Lung (tissue), 13 donors: ENCODE results near the gene SHC1. TPM values are rescaled to one million over a fixed set of nuclear protein-coding genes. Genes with fewer than 3 reads are reported as not detected.

ENCODE experiments used
- ATAC-seq: fragments of 200-7000 bp; cut with Tn5 transposase; one replicate; pipeline ENCODE4 v1.9.1; 2020; ENCODE audit warnings: moderate number of reproducible peaks; ENCODE audit not compliant: insufficient read depth, low FRiP score
- DNase-seq, 3 donors: peaks; one replicate each; pipeline ENCODE4 v3.0.0-alpha.2; 2013 to 2017
- H3K27ac ChIP-seq, 2 donors: one replicate each; pipeline ENCODE4 v1.5.1; 2013; ENCODE audit warnings: mild to moderate bottlenecking in 2 of 2, moderate library complexity in 2 of 2, control low read depth in 1 of 2, inconsistent platforms in 1 of 2, low read depth in 1 of 2, low read length in 1 of 2
- H3K27me3 ChIP-seq, 3 donors: one replicate each; pipeline ENCODE4 v1.5.1; 2013; ENCODE audit warnings: low read length in 2 of 3; ENCODE audit not compliant: control insufficient read depth in 3 of 3, insufficient read depth in 3 of 3
- H3K36me3 ChIP-seq, 4 donors: one replicate each; pipeline ENCODE4 v1.5.1; 2013; ENCODE audit warnings: low read length in 4 of 4, mild to moderate bottlenecking in 1 of 4, moderate library complexity in 1 of 4; ENCODE audit not compliant: control insufficient read depth in 4 of 4, insufficient read depth in 4 of 4
- H3K4me1 ChIP-seq, 5 donors: one replicate each; pipeline ENCODE4 v1.5.1; 2013; ENCODE audit warnings: low read length in 5 of 5, mild to moderate bottlenecking in 2 of 5, moderate library complexity in 1 of 5; ENCODE audit not compliant: control insufficient read depth in 5 of 5, insufficient read depth in 5 of 5
- H3K4me3 ChIP-seq: one replicate; pipeline ENCODE4 v1.5.1; 2013; ENCODE audit warnings: mild to moderate bottlenecking, control low read depth, moderate library complexity
- H3K9ac ChIP-seq, 2 donors: one replicate each; pipeline ENCODE4 v1.5.1; 2013; ENCODE audit warnings: low read length in 2 of 2, control low read depth in 1 of 2; ENCODE audit not compliant: insufficient read depth in 1 of 2
- H3K9me3 ChIP-seq, 4 donors: one replicate each; pipeline ENCODE4 v1.5.1; 2013; ENCODE audit warnings: low read length in 3 of 4, mild to moderate bottlenecking in 1 of 4, moderate library complexity in 1 of 4; ENCODE audit not compliant: control insufficient read depth in 4 of 4, insufficient read depth in 3 of 4
- CTCF ChIP-seq: IDR thresholded peaks from 2 replicates; pipeline ENCODE4 v1.5.1; 2012; ENCODE audit warnings: mild to moderate bottlenecking; ENCODE audit errors: control extremely low read depth, extremely low read depth
- WGBS, 2 donors: extraction: QIAGEN DNeasy Blood & Tissue Kit; methylation state at CpG; one replicate each; pipeline ENCODE4 v1.1.7; 2013; 5-methylcytosine and 5-hydroxymethylcytosine counted together
- polyA plus RNA-seq, 2 donors: library from polyadenylated mRNA; stranded (reverse); fragments of 200-250 nt; gene quantifications; one replicate each; pipeline ENCODE4 v1.2.1, GENCODE V29; 2013
- small RNA-seq: library from RNA; depleted of rRNA; stranded (forward); fragments of <200 nt; gene quantifications from one replicate; pipeline ENCODE3, GENCODE V24; 2014; ENCODE audit warnings: low replicate concordance
- total RNA-seq, 2 donors: library from RNA; depleted of rRNA in 1 of 2; stranded (reverse); fragments of >200 nt in 1 of 2; gene quantifications; one replicate each; pipeline ENCODE4 v1.2.1, GENCODE V29; 2014 to 2021
- donor health status: control.
- donor health status: control.
- donor health status: Bipolar disorder and iron deficiency.
- donor health status: healthy.
- donor health status: DM: yes; HTN: yes; CAD: no.

SHC1 gene
- total and polyA plus RNA-seq, 4 donors, result 67.6 to 136 (median 93.8) TPM

- Histone ChIP-seq H3K4me1 (peaks cover 0 to 6% (median 0%) of the 10 kb centered on the region in 5 donors), H3K9me3 (no peaks in the 10 kb centered on the region), H3K27ac (no peak overlapping the region), H3K27me3 (no peaks in the 10 kb centered on the region), H3K36me3 (peaks cover 0 to 3% (median 0%) of the 10 kb centered on the region in 4 donors), H3K9ac (no peak overlapping the region), H3K4me3 (no peak overlapping the region)
- WGBS, 2 donors, result 92% methylated on average over 2 of the region's 2 CpGs
- no peak for TF ChIP-seq CTCF
- no peak for ATAC-seq
- DNase-seq, result no peak
Measured at GRCh38 chr1:154912755-154913154, 57.8 kb downstream of the SHC1 start.

Small RNA genes within 50 kb of the gene (small RNA-seq; reads per million reads assigned to genes)
- not detected for gene MIR4258
- gene RF00017, result not detected

Other genes starting within 250 kb of the SHC1 start
- 1 to 10 TPM; 3.2 to 4.9 TPM for gene KCNN3, start 100.5 kb downstream of the SHC1 start, total RNA-seq
- gene KCNN3, start 100.5 kb downstream of the SHC1 start, polyA plus RNA-seq, result under 1 TPM; 0.47 to 0.55 TPM
- gene PMVK, start 34.0 kb downstream of the SHC1 start, total RNA-seq, result 10 to 100 TPM; 18.4 to 48.8 TPM
- gene PMVK, start 34.0 kb downstream of the SHC1 start, polyA plus RNA-seq, result 10 to 100 TPM; 39.0 to 47.9 TPM
- gene PBXIP1, start 14.6 kb downstream of the SHC1 start, total RNA-seq, result 100 to 1,000 TPM in 1 of 2 donors, 10 to 100 TPM in 1; 37.3 to 178 TPM
- gene PBXIP1, start 14.6 kb downstream of the SHC1 start, polyA plus RNA-seq, result 10 to 100 TPM; 32.8 to 33.2 TPM
- 10 to 100 TPM; 17.9 to 25.2 TPM for gene PYGO2, start 9.0 kb downstream of the SHC1 start, total RNA-seq
- gene PYGO2, start 9.0 kb downstream of the SHC1 start, polyA plus RNA-seq, result 10 to 100 TPM; 14.6 to 22.2 TPM
- gene CKS1B, start 3.9 kb upstream of the SHC1 start, total RNA-seq, result 10 to 100 TPM; 22.3 to 33.6 TPM
- gene CKS1B, start 3.9 kb upstream of the SHC1 start, polyA plus RNA-seq, result 10 to 100 TPM; 26.9 to 38.2 TPM
- 10 to 100 TPM; 10.9 to 37.0 TPM for gene FLAD1, start 12.6 kb upstream of the SHC1 start, total RNA-seq
- gene FLAD1, start 12.6 kb upstream of the SHC1 start, polyA plus RNA-seq, result 10 to 100 TPM; 29.3 to 31.9 TPM
- gene LENEP, start 22.8 kb upstream of the SHC1 start, total RNA-seq, result under 1 TPM in 1 of 2 donors, not detected in 1; 0.89 TPM
- under 1 TPM in 1 of 2 donors, not detected in 1; 0.31 TPM for gene LENEP, start 22.8 kb upstream of the SHC1 start, polyA plus RNA-seq
- gene ZBTB7B, start 32.1 kb upstream of the SHC1 start, total RNA-seq, result 10 to 100 TPM; 41.9 to 83.3 TPM
- 10 to 100 TPM; 52.6 to 57.8 TPM for gene ZBTB7B, start 32.1 kb upstream of the SHC1 start, polyA plus RNA-seq
- gene DCST2, start 63.0 kb upstream of the SHC1 start, total RNA-seq, result 1 to 10 TPM in 1 of 2 donors, under 1 TPM in 1; 0.31 to 1.7 TPM
- 1 to 10 TPM in 1 of 2 donors, under 1 TPM in 1; 0.77 to 1.7 TPM for gene DCST2, start 63.0 kb upstream of the SHC1 start, polyA plus RNA-seq
- under 1 TPM in 1 of 2 donors, not detected in 1; 0.20 TPM for gene DCST1, start 63.1 kb upstream of the SHC1 start, total RNA-seq
- gene DCST1, start 63.1 kb upstream of the SHC1 start, polyA plus RNA-seq, result under 1 TPM in 1 of 2 donors, not detected in 1; 0.08 TPM
- 100 to 1,000 TPM in 1 of 2 donors, 10 to 100 TPM in 1; 49.5 to 209 TPM for gene ADAM15, start 80.6 kb upstream of the SHC1 start, total RNA-seq
- gene ADAM15, start 80.6 kb upstream of the SHC1 start, polyA plus RNA-seq, result 100 to 1,000 TPM; 111 to 233 TPM
- 10 to 100 TPM in 1 of 2 donors, 1 to 10 TPM in 1; 8.3 to 13.4 TPM for gene EFNA4, start 93.0 kb upstream of the SHC1 start, total RNA-seq
- gene EFNA4, start 93.0 kb upstream of the SHC1 start, polyA plus RNA-seq, result 10 to 100 TPM in 1 of 2 donors, 1 to 10 TPM in 1; 9.2 to 11.2 TPM
- 1 to 10 TPM; 1.1 to 1.9 TPM for gene EFNA3, start 108.1 kb upstream of the SHC1 start, total RNA-seq
- 1 to 10 TPM; 1.5 to 1.8 TPM for gene EFNA3, start 108.1 kb upstream of the SHC1 start, polyA plus RNA-seq
- gene EFNA1, start 157.1 kb upstream of the SHC1 start, total RNA-seq, result 100 to 1,000 TPM; 111 to 202 TPM
- 100 to 1,000 TPM; 149 to 187 TPM for gene EFNA1, start 157.1 kb upstream of the SHC1 start, polyA plus RNA-seq
- 10 to 100 TPM; 26.3 to 60.3 TPM for gene SLC50A1, start 165.1 kb upstream of the SHC1 start, total RNA-seq
- gene SLC50A1, start 165.1 kb upstream of the SHC1 start, polyA plus RNA-seq, result 100 to 1,000 TPM in 1 of 2 donors, 10 to 100 TPM in 1; 76.6 to 114 TPM
- gene DPM3, start 169.8 kb upstream of the SHC1 start, total RNA-seq, result 10 to 100 TPM; 33.7 to 99.6 TPM
- gene DPM3, start 169.8 kb upstream of the SHC1 start, polyA plus RNA-seq, result 100 to 1,000 TPM; 166 to 491 TPM
- 100 to 1,000 TPM in 1 of 2 donors, 10 to 100 TPM in 1; 58.2 to 162 TPM for gene KRTCAP2, start 202.6 kb upstream of the SHC1 start, total RNA-seq
- gene KRTCAP2, start 202.6 kb upstream of the SHC1 start, polyA plus RNA-seq, result 100 to 1,000 TPM; 218 to 592 TPM
- gene TRIM46, start 203.1 kb upstream of the SHC1 start, total RNA-seq, result under 1 TPM; 0.60 to 0.71 TPM
- under 1 TPM; 0.26 to 0.31 TPM for gene TRIM46, start 203.1 kb upstream of the SHC1 start, polyA plus RNA-seq
- 10 to 100 TPM; 26.6 to 33.1 TPM for gene THBS3, start 237.2 kb upstream of the SHC1 start, total RNA-seq
- gene THBS3, start 237.2 kb upstream of the SHC1 start, polyA plus RNA-seq, result 10 to 100 TPM; 11.4 to 22.1 TPM
- gene MTX1, start 237.9 kb upstream of the SHC1 start, total RNA-seq, result 10 to 100 TPM; 25.6 to 46.7 TPM
- gene MTX1, start 237.9 kb upstream of the SHC1 start, polyA plus RNA-seq, result 10 to 100 TPM; 69.9 to 72.1 TPM